ENCODE data around the gene RASA3. TPM values are rescaled to one million over a fixed set of nuclear protein-coding genes. Genes with fewer than 3 reads are reported as not detected.

RASA3 gene
- total and polyA plus RNA-seq, 2 of the 4 experiments (the other 2 are of a cell fraction): 21.0 to 31.4 TPM

GRCh38 chr13:114097212-114097892 lies 35.1 kb downstream of the RASA3 start:
- Histone ChIP-seq H3K9ac (ENCODE audit: low read depth, low read length) (no peak overlapping the region), H2AK9ac (replicated peaks; ENCODE audit: low read depth, low read length, poor library complexity) (no peak overlapping the region), H3K9me1 (ENCODE audit: insufficient read depth, low read length) (peaks cover 14% of the 10 kb centered on the region), H3K4me3 (ENCODE audit: insufficient read depth, low read depth, low read length) (no peak overlapping the region), H4K20me1 (ENCODE audit: insufficient read depth, low read length) (peaks cover 73% of the 10 kb centered on the region), H3K9me3 (ENCODE audit: control insufficient read depth, insufficient read depth, low read length) (no peaks in the 10 kb centered on the region), H4K8ac (ENCODE audit: low read depth in 2 of 2, low read length in 2 of 2) (no peak overlapping the region), H2AFZ (replicated peaks; ENCODE audit: low read length, poor library complexity) (no peak overlapping the region), H2BK120ac (ENCODE audit: low read depth, low read length) (no peak overlapping the region), H3K4me2 (ENCODE audit: low read depth, low read length) (no peak overlapping the region), H3K4ac (ENCODE audit: low read depth, low read length) (no peak overlapping the region; the same call in 1 of the 2 replicates), H2BK15ac (ENCODE audit: low read depth, low read length) (no peak overlapping the region), H2BK20ac (ENCODE audit: low read depth, low read length) (no peak overlapping the region), H4K91ac (ENCODE audit: insufficient read depth, low read depth, low read length) (no peak overlapping the region), H3K79me1 (ENCODE audit: low read depth in 1 of 2, low read length in 2 of 2) (peaks cover 3 to 80% of the 10 kb centered on the region in 2 experiments), H3K36me3 (ENCODE audit: control insufficient read depth, insufficient read depth, low read length) (peaks cover 9% of the 10 kb centered on the region), H2AK5ac (ENCODE audit: low read depth, low read length) (no peak overlapping the region), H3K56ac (ENCODE audit: extremely low read depth, insufficient read depth, low read length) (no peak overlapping the region), H3K18ac (ENCODE audit: low read depth, low read length) (no peak overlapping the region), H3K27me3 (ENCODE audit: control insufficient read depth, insufficient read depth, low read length) (no peaks in the 10 kb centered on the region), H3K23ac (ENCODE audit: low read depth, low read length) (no peak overlapping the region), H4K5ac (ENCODE audit: low read depth, low read length) (no peak overlapping the region), H3K14ac (replicated peaks; ENCODE audit: low read depth, low read length) (no peak overlapping the region), H2BK5ac (ENCODE audit: low read depth, low read length, poor library complexity, severe bottlenecking) (no peak overlapping the region), H3K4me1 (ENCODE audit: control insufficient read depth, insufficient read depth, low read length) (peaks cover 36% of the 10 kb centered on the region), H3K27ac (ENCODE audit: insufficient read depth, low read length) (no peak overlapping the region)
- WGBS, 2 experiments (ENCODE audit: extremely low coverage in 2 of 2, insufficient read length in 1 of 2): 88% methylated on average over 17 of the region's 25 CpGs; no CpG with 5 or more reads in 1 of the 2 experiments
- intact Hi-C loops (cut with micrococcal nuclease) (no loop called here), in situ Hi-C loops (cut with MboI; ENCODE audit: low sequenced_read_pairs) (no loop called here), dilution Hi-C loops (cut with HindIII; ENCODE audit: low sequenced_read_pairs, unreplicated experiment) (no loop called here)
- POLR2A ChIA-PET (ENCODE audit: unreplicated experiment): no interaction called here
- no peak for DNase-seq
- no peak for ATAC-seq (ENCODE audit: low read depth)
- CTCF ChIA-PET: interaction anchor here (0.6 kb wide), 1 partner anchor 25 kb away, joined by 3 read pairs; no protein-coding TSS in a partner anchor
- no TSS peak for BruUV-seq (replicated peaks)
- TF ChIP-seq USF2 (IDR thresholded peaks at IDR 0.05; ENCODE audit: low read depth, low read length): no peak
- no peak for TF ChIP-seq POLR2A (IDR thresholded peaks at IDR 0.05; ENCODE audit: low read depth, low read length)
- TF ChIP-seq FOS (IDR thresholded peaks at IDR 0.05; ENCODE audit: low read depth, low read length): no peak
- TF ChIP-seq NFE2L2 (IDR thresholded peaks at IDR 0.05; ENCODE audit: low read depth, low read length): no peak
- TF ChIP-seq MXI1 (IDR thresholded peaks at IDR 0.05; ENCODE audit: borderline replicate concordance, low read depth, low read length): no peak
- TF ChIP-seq RAD21 (IDR thresholded peaks at IDR 0.05; ENCODE audit: low read length): no peak
- TF ChIP-seq BHLHE40 (IDR thresholded peaks at IDR 0.05; ENCODE audit: low read depth, low read length): no peak
- TF ChIP-seq MAZ (IDR thresholded peaks at IDR 0.05; ENCODE audit: borderline replicate concordance, low read depth, low read length): no peak
- no peak for TF ChIP-seq ELK1 (IDR thresholded peaks at IDR 0.05; ENCODE audit: borderline replicate concordance, low read depth, low read length)
- TF ChIP-seq MAFK (IDR thresholded peaks at IDR 0.05; ENCODE audit: low read depth, low read length): no peak
- TF ChIP-seq SMC3 (IDR thresholded peaks at IDR 0.05; ENCODE audit: low read depth, low read length): no peak
- no peak for TF ChIP-seq CEBPB (IDR thresholded peaks at IDR 0.05; ENCODE audit: low read depth, low read length)
- TF ChIP-seq CTCF (conservative IDR thresholded peaks at IDR 0.05; ENCODE audit: low read depth, low read length): no peak
- TF ChIP-seq RCOR1 (IDR thresholded peaks at IDR 0.05; ENCODE audit: insufficient replicate concordance, low read length): no peak

Data from IMR-90 (cell line).